Nephron progenitor cell (in vitro differentiated cells): ENCODE data around the gene DDAH1.

Experiments
- DNase-seq: peaks from one replicate; pipeline ENCODE4 v3.0.0; 2021
- H3K27ac Mint-ChIP-seq: 2 replicates; pipeline ENCODE4 v1.8.0; 2021; ENCODE audit warnings: mild to moderate bottlenecking, moderate library complexity, mixed read lengths
- H3K27me3 Mint-ChIP-seq: 2 replicates; pipeline ENCODE4 v1.8.0; 2021; ENCODE audit warnings: mild to moderate bottlenecking, low read depth, mixed read lengths; ENCODE audit not compliant: poor library complexity
- H3K36me3 Mint-ChIP-seq: 2 replicates; pipeline ENCODE4 v1.8.0; 2021; ENCODE audit warnings: low read depth, mixed read lengths
- H3K4me1 Mint-ChIP-seq: 2 replicates; pipeline ENCODE4 v1.8.0; 2021; ENCODE audit warnings: mixed read lengths
- H3K4me3 Mint-ChIP-seq: 2 replicates; pipeline ENCODE4 v1.8.0; 2021; ENCODE audit warnings: mild to moderate bottlenecking, moderate library complexity, mixed read lengths
- H3K9me3 Mint-ChIP-seq: 2 replicates; pipeline ENCODE4 v1.8.0; 2021; ENCODE audit warnings: mild to moderate bottlenecking, moderate library complexity, mixed read lengths
- CTCF ChIP-seq: fragments of 200-600 bp; sonication (generic); IDR thresholded peaks from 2 replicates; pipeline ENCODE4 v1.5.0; 2021; ENCODE audit warnings: antibody characterized with exemption

The DDAH1 gene

GRCh38 chr1:85358702-85359438, 106.1 kb downstream of the DDAH1 start:
- no peaks in the 10 kb centered on the region for H3K27me3 Mint-ChIP-seq
- H3K9me3 Mint-ChIP-seq = no peaks in the 10 kb centered on the region
- H3K27ac Mint-ChIP-seq = no peak overlapping the region
- no peaks in the 10 kb centered on the region for H3K4me1 Mint-ChIP-seq
- TF ChIP-seq CTCF = no peak
- H3K4me3 Mint-ChIP-seq = no peak overlapping the region
- no peaks in the 10 kb centered on the region for H3K36me3 Mint-ChIP-seq
- DNase-seq = no peak

GRCh38 chr1:85357817-85358216, 107.1 kb downstream of the DDAH1 start:
- Mint-ChIP-seq H3K4me1 (no peaks in the 10 kb centered on the region), H3K27me3 (no peaks in the 10 kb centered on the region), H3K36me3 (no peaks in the 10 kb centered on the region)

GRCh38 chr1:85356130-85356529, 108.8 kb downstream of the DDAH1 start:
- no peak overlapping the region for H3K27ac Mint-ChIP-seq
- H3K4me1 Mint-ChIP-seq = no peaks in the 10 kb centered on the region
- no peak for TF ChIP-seq CTCF
- H3K36me3 Mint-ChIP-seq = no peaks in the 10 kb centered on the region
- no peak for DNase-seq
- no peaks in the 10 kb centered on the region for H3K27me3 Mint-ChIP-seq
- no peaks in the 10 kb centered on the region for H3K9me3 Mint-ChIP-seq
- no peak overlapping the region for H3K4me3 Mint-ChIP-seq

More at GRCh38 chr1:85357817-85358216, 107.1 kb downstream of the DDAH1 start:
- Mint-ChIP-seq H3K27ac (no peak overlapping the region), H3K9me3 (no peaks in the 10 kb centered on the region), H3K4me3 (no peak overlapping the region)
- no peak for DNase-seq
- TF ChIP-seq CTCF = no peak

GRCh38 chr1:85352055-85352454, 112.9 kb downstream of the DDAH1 start:
- H3K9me3 Mint-ChIP-seq = no peaks in the 10 kb centered on the region
- H3K27ac Mint-ChIP-seq = no peak overlapping the region
- no peaks in the 10 kb centered on the region for H3K4me1 Mint-ChIP-seq
- DNase-seq = no peak
- no peak overlapping the region for H3K4me3 Mint-ChIP-seq
- H3K36me3 Mint-ChIP-seq = peaks cover 21% of the 10 kb centered on the region
- H3K27me3 Mint-ChIP-seq = no peaks in the 10 kb centered on the region
- no peak for TF ChIP-seq CTCF

- no peak for TF ChIP-seq CTCF
- H3K4me1 Mint-ChIP-seq = no peaks in the 10 kb centered on the region
- no peak overlapping the region for H3K27ac Mint-ChIP-seq
- H3K4me3 Mint-ChIP-seq = no peak overlapping the region
- H3K9me3 Mint-ChIP-seq = no peaks in the 10 kb centered on the region
- no peaks in the 10 kb centered on the region for H3K27me3 Mint-ChIP-seq
- peaks cover 21% of the 10 kb centered on the region for H3K36me3 Mint-ChIP-seq
- no peak for DNase-seq
Measured at GRCh38 chr1:85351202-85351828, 113.6 kb downstream of the DDAH1 start.

- peaks cover 21% of the 10 kb centered on the region for H3K36me3 Mint-ChIP-seq
- TF ChIP-seq CTCF = no peak
- H3K4me3 Mint-ChIP-seq = no peak overlapping the region
- H3K4me1 Mint-ChIP-seq = no peaks in the 10 kb centered on the region
- no peak overlapping the region for H3K27ac Mint-ChIP-seq
- no peaks in the 10 kb centered on the region for H3K27me3 Mint-ChIP-seq
- DNase-seq = no peak
- H3K9me3 Mint-ChIP-seq = no peaks in the 10 kb centered on the region
Measured at GRCh38 chr1:85349224-85349623, 115.7 kb downstream of the DDAH1 start.
